GM12878 (cell line): ENCODE data around the gene BATF3. TPM values are rescaled to one million over a fixed set of nuclear protein-coding genes. Genes with fewer than 3 reads are reported as not detected.

ENCODE experiments used
- ATAC-seq: fragments of 200-7000 bp; cut with Tn5 transposase; 3 replicates; pipeline ENCODE4 v1.9.1; 2020; ENCODE audit warnings: mild to moderate bottlenecking, moderate library complexity
- BruUV-seq: library from RNA; stranded (reverse); fragments of 400-500 nt; replicated peaks from 2 replicates; lab custom pipeline; 2021; lab: Mats Ljungman, UMichigan
- CTCF ChIA-PET: fragments of 300-600 bp; sonication (Branson Sonifier 250); formaldehyde crosslinking; extraction: SDS; loops from one replicate; lab custom pipeline; 2021; ENCODE audit warnings: inconsistent platforms; lab: Yijun Ruan, JAX
- POLR2A ChIA-PET: fragments of 350-600 bp; formaldehyde crosslinking; extraction: SDS; loops from one replicate; lab custom pipeline; 2021; ENCODE audit warnings: inconsistent platforms; lab: Charles Lee
- RAD21 ChIA-PET: fragments of 300-600 bp; sonication (Branson Sonifier 250); formaldehyde crosslinking; loops from one replicate; lab custom pipeline; 2023; ENCODE audit warnings: antibody characterized with exemption; ENCODE audit not compliant: unreplicated experiment; lab: Charles Lee
- SMC1A ChIA-PET: fragments of 300-600 bp; sonication (Branson Sonifier 250); formaldehyde crosslinking; loops from one replicate; lab custom pipeline; 2023; ENCODE audit not compliant: unreplicated experiment, uncharacterized antibody; lab: Charles Lee
- DNase-seq: peaks from one replicate; pipeline ENCODE4 v3.0.0-alpha.2; 2011; ENCODE audit warnings: low read depth, low spot score
- FAIRE-seq: peaks from 3 replicates; lab custom pipeline; 2011; peaks lifted over from hg19 to GRCh38; lab: Jason Lieb, UNC
- H2AFZ ChIP-seq: 2 replicates; pipeline ENCODE4 v1.6.0; 2011; ENCODE audit warnings: low read depth, low read length, control low read depth; ENCODE audit not compliant: control insufficient read depth
- H3K27ac ChIP-seq: 2 replicates; pipeline ENCODE4 v1.5.1; 2011; ENCODE audit warnings: control low read depth; ENCODE audit not compliant: control insufficient read depth, insufficient read depth
- H3K27me3 ChIP-seq, 2 experiments: replicated peaks in 1 of 2; 2 replicates each; pipeline versions ENCODE4 v1.6.0 to v1.6.1; 2011; ENCODE audit warnings: low read length in 1 of 2; ENCODE audit not compliant: control insufficient read depth in 2 of 2, insufficient read depth in 2 of 2
- H3K36me3 ChIP-seq, 2 experiments: 2 replicates each; pipeline ENCODE4 v1.5.1; 2011; ENCODE audit warnings: low read length in 1 of 2; ENCODE audit not compliant: control insufficient read depth in 2 of 2, insufficient read depth in 2 of 2
- H3K4me1 ChIP-seq: 2 replicates; pipeline ENCODE4 v1.6.1; 2011; ENCODE audit warnings: mild to moderate bottlenecking, low read length, moderate library complexity, mixed read lengths; ENCODE audit not compliant: control insufficient read depth, insufficient read depth
- H3K4me2 ChIP-seq: 2 replicates; pipeline ENCODE4 v1.6.0; 2011; ENCODE audit warnings: control low read depth; ENCODE audit not compliant: control insufficient read depth, insufficient read depth
- H3K4me3 ChIP-seq: fragments of 200-600 bp; sonication (generic); 2 replicates; pipeline ENCODE4 v1.5.1; 2016
- H3K79me2 ChIP-seq: 2 replicates; pipeline ENCODE4 v1.6.0; 2011; ENCODE audit warnings: low read length; ENCODE audit not compliant: control insufficient read depth, insufficient read depth
- H3K9ac ChIP-seq: 2 replicates; pipeline ENCODE4 v1.8.0; 2011; ENCODE audit warnings: low read length, control low read depth, mixed read lengths; ENCODE audit not compliant: control insufficient read depth, insufficient read depth
- H3K9me3 ChIP-seq: replicated peaks from 3 replicates; pipeline ENCODE4 v1.5.1; 2011; ENCODE audit warnings: mild to moderate bottlenecking, low read length; ENCODE audit not compliant: control insufficient read depth, insufficient read depth
- H4K20me1 ChIP-seq: 2 replicates; pipeline ENCODE4 v1.6.0; 2011; ENCODE audit not compliant: control insufficient read depth, insufficient read depth
- CREB1 ChIP-seq: IDR thresholded peaks from 2 replicates; pipeline ENCODE4 v1.6.1; 2012; ENCODE audit warnings: low read depth, mild to moderate bottlenecking, inconsistent platforms
- FOXK2 ChIP-seq: fragments of 450-650 bp; IDR thresholded peaks from 2 replicates; pipeline ENCODE4 v1.6.1; 2017; ENCODE audit warnings: mild to moderate bottlenecking, moderate library complexity
- JUNB ChIP-seq: IDR thresholded peaks from 2 replicates; pipeline ENCODE4 v1.6.1; 2016; ENCODE audit warnings: antibody characterized with exemption, mild to moderate bottlenecking
- NFIC ChIP-seq: IDR thresholded peaks from 2 replicates; pipeline ENCODE4 v1.6.1; 2012; ENCODE audit warnings: low read depth, mild to moderate bottlenecking, inconsistent platforms, low read length, moderate library complexity
- NFXL1 ChIP-seq: fragments of 450-650 bp; IDR thresholded peaks from 2 replicates; pipeline ENCODE4 v1.6.1; 2017; ENCODE audit warnings: antibody characterized with exemption, mild to moderate bottlenecking, borderline replicate concordance
- NR2C1 ChIP-seq: fragments of 450-650 bp; IDR thresholded peaks from 2 replicates; pipeline ENCODE4 v1.6.1; 2017; ENCODE audit warnings: antibody characterized with exemption, mild to moderate bottlenecking, moderate library complexity
- NRF1 ChIP-seq: conservative IDR thresholded peaks from 2 replicates; pipeline ENCODE4 v1.6.1; 2011; ENCODE audit warnings: mild to moderate bottlenecking, low read depth, low read length, improper control_type of control experiment
- PAX8 ChIP-seq: fragments of 450-650 bp; IDR thresholded peaks from 2 replicates; pipeline ENCODE4 v1.6.1; 2017; ENCODE audit warnings: mild to moderate bottlenecking, moderate library complexity
- RAD51 ChIP-seq: fragments of 450-650 bp; IDR thresholded peaks from 2 replicates; pipeline ENCODE4 v1.6.1; 2016; ENCODE audit warnings: moderate library complexity, mild to moderate bottlenecking, inconsistent platforms
- RUNX3 ChIP-seq: IDR thresholded peaks from 2 replicates; pipeline ENCODE4 v1.6.1; 2012; ENCODE audit warnings: low read length, inconsistent platforms
- SMAD1 ChIP-seq: fragments of 450-650 bp; IDR thresholded peaks from 2 replicates; pipeline ENCODE4 v1.6.1; 2018; ENCODE audit warnings: mild to moderate bottlenecking, low read depth; ENCODE audit not compliant: partially characterized antibody
- ZNF384 ChIP-seq: IDR thresholded peaks from 2 replicates; pipeline ENCODE4 v1.6.1; 2012; ENCODE audit warnings: low read depth, mild to moderate bottlenecking, low read length, improper control_type of control experiment, borderline replicate concordance
- WGBS: methylation state at CpG from one replicate; pipeline ENCODE4 v1.1.6; 2016; ENCODE audit warnings: low lambda C conversion rate; ENCODE audit not compliant: insufficient replicate concordance, insufficient coverage; ENCODE audit errors: missing lambda C conversion rate; 5-methylcytosine and 5-hydroxymethylcytosine counted together
- in situ Hi-C: fragments of 300-500 bp; cut with MboI; formaldehyde crosslinking; loops from 9 replicates; pipeline ENCODE4 v1.14.3; 2018; ENCODE audit warnings: mixed read lengths
- intact Hi-C: fragments of 100-400 bp; cut with micrococcal nuclease; formaldehyde crosslinking; loops from one replicate; pipeline ENCODE4 v1.14.2; 2022; ENCODE audit not compliant: unreplicated experiment
- polyA plus RNA-seq, 11 experiments: library from polyadenylated mRNA; depleted of rRNA in 4 of 11; unstranded in 6 of 11; stranded (reverse) in 5 of 11; fragments of >200 nt; fragmentation: Nextera tagmentation in 4 of 11; fragmentation: Illumina TruSeq in 1 of 11; extraction: Ambion mirVana in 4 of 11; extraction: Trizol in 1 of 11; gene quantifications; 1 replicate in 1 of 11; 2 replicates in 10 of 11; pipeline versions ENCODE4 v1.2.1 to v1.2.3, GENCODE V29; 2011 to 2016; ENCODE audit warnings: inconsistent platforms in 2 of 11, missing spikeins in 2 of 11, low read depth in 1 of 11
- total RNA-seq, 4 experiments: library from RNA; depleted of rRNA in 3 of 4; stranded (reverse); fragments of >200 nt in 3 of 4; fragmentation: Illumina TruSeq in 1 of 4; extraction: Trizol in 1 of 4; gene quantifications; 2 replicates each; pipeline versions ENCODE4 v1.2.1 to v1.2.3, GENCODE V29; 2013 to 2021
- TF ChIP-seq, protein P1 (sequence below): fragments of 150-350 bp; IDR thresholded peaks from 2 replicates; pipeline ENCODE4 v1.6.1; 2014; ENCODE audit warnings: mild to moderate bottlenecking, low read depth, low read length
- TF ChIP-seq, protein P2 (sequence below): fragments of 450-650 bp; IDR thresholded peaks from 2 replicates; pipeline ENCODE4 v1.6.1; 2014; ENCODE audit warnings: mild to moderate bottlenecking
- TF ChIP-seq, protein P3 (sequence below): fragments of 450-650 bp; formaldehyde crosslinking; IDR thresholded peaks from 2 replicates; pipeline ENCODE4 v1.5.0; 2022; ENCODE audit warnings: mild to moderate bottlenecking, missing genetic modification characterization
- TF ChIP-seq, protein P4 (sequence below): fragments of 450-650 bp; IDR thresholded peaks from 2 replicates; pipeline ENCODE4 v1.6.1; 2017; ENCODE audit warnings: borderline replicate concordance

The BATF3 gene
- total and polyA plus RNA-seq, 10 of the 15 experiments (the other 5 are each of a cell fraction or from before 2014, with no cell fraction given), result 11.1 to 56.8 (median 30.8) TPM

DNA sequence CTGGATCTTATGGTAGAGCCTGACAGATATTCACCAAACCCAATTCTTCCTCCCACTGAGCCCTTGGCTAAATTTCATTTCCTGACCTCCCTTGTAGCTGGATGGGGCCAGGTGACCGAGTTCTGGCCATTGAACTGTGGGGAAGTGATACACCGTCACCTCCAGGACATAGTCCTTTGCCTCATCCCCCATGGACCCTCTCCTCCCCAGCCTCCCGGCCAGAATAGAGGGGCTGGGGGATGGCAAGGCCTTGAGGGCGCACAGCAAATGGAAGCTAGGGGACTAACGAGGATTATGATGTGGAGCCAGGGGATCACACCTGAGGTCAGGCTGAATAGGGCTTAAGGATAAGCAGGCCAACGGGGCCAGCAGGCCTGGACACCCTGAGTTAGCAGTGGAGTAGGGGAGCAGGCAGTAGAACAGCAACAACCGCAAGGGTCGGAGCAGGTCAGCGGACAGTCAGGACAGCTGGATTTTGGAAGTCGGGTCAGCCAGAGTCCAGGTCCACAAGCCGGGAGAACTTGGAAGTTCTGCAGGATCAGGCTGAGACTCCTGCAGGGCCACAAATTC, 15.0 kb downstream of the BATF3 start:
- Histone ChIP-seq H3K4me1 (peaks cover 50% of the 10 kb centered on the region), H3K4me2 (peak overlapping the region; percentile 77; the same call in 1 of the 2 replicates), H4K20me1 (no peaks in the 10 kb centered on the region), H3K27me3 (no peaks in the 10 kb centered on the region), H3K79me2 (no peaks in the 10 kb centered on the region), H3K9me3 (no peaks in the 10 kb centered on the region), H3K4me3 (no peak overlapping the region), H3K36me3 (no peaks in the 10 kb centered on the region; a peak in 1 of 4 replicates), H2AFZ (no peak overlapping the region), H3K27ac (no peak overlapping the region), H3K9ac (no peak overlapping the region)
- SMC1A ChIA-PET, result interaction anchor here (1.0 to 2.1 kb wide), 7 partner anchors 9 to 108 kb away, joined by 4 to 12 read pairs (median 6); partner anchors contain the start of gene BATF3
- POLR2A ChIA-PET, result no interaction called here
- in situ Hi-C loops (no loop called here), intact Hi-C loops (no loop called here)
- CTCF ChIA-PET, result interaction anchor here (0.6 to 1.9 kb wide), 7 partner anchors 8 to 145 kb away, joined by 3 to 13 read pairs (median 6); partner anchors contain the start of gene BATF3
- DNase-seq, result no peak
- no peak for FAIRE-seq
- BruUV-seq, result no TSS peak
- 98% methylated on average over 11 of the region's 11 CpGs for WGBS
- RAD21 ChIA-PET, result interaction anchor here (0.8 to 1.6 kb wide), 6 partner anchors 13 to 208 kb away, joined by 3 to 7 read pairs (median 6); no protein-coding TSS in a partner anchor
- ATAC-seq, result no peak
- TF ChIP-seq PAX8, result no peak
- TF ChIP-seq ZNF384, result no peak
- no peak for TF ChIP-seq NRF1
- TF ChIP-seq NFIC, result no peak
- TF ChIP-seq, protein P1, sequence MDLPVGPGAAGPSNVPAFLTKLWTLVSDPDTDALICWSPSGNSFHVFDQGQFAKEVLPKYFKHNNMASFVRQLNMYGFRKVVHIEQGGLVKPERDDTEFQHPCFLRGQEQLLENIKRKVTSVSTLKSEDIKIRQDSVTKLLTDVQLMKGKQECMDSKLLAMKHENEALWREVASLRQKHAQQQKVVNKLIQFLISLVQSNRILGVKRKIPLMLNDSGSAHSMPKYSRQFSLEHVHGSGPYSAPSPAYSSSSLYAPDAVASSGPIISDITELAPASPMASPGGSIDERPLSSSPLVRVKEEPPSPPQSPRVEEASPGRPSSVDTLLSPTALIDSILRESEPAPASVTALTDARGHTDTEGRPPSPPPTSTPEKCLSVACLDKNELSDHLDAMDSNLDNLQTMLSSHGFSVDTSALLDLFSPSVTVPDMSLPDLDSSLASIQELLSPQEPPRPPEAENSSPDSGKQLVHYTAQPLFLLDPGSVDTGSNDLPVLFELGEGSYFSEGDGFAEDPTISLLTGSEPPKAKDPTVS, result no peak
- TF ChIP-seq CREB1, result no peak
- no peak for TF ChIP-seq NR2C1
- TF ChIP-seq FOXK2, result no peak
- no peak for TF ChIP-seq RUNX3
- TF ChIP-seq, protein P2, sequence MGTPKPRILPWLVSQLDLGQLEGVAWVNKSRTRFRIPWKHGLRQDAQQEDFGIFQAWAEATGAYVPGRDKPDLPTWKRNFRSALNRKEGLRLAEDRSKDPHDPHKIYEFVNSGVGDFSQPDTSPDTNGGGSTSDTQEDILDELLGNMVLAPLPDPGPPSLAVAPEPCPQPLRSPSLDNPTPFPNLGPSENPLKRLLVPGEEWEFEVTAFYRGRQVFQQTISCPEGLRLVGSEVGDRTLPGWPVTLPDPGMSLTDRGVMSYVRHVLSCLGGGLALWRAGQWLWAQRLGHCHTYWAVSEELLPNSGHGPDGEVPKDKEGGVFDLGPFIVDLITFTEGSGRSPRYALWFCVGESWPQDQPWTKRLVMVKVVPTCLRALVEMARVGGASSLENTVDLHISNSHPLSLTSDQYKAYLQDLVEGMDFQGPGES, result no peak
- TF ChIP-seq RAD51, result no peak
- TF ChIP-seq SMAD1, result no peak
- no peak for TF ChIP-seq NFXL1
- TF ChIP-seq, protein P3, sequence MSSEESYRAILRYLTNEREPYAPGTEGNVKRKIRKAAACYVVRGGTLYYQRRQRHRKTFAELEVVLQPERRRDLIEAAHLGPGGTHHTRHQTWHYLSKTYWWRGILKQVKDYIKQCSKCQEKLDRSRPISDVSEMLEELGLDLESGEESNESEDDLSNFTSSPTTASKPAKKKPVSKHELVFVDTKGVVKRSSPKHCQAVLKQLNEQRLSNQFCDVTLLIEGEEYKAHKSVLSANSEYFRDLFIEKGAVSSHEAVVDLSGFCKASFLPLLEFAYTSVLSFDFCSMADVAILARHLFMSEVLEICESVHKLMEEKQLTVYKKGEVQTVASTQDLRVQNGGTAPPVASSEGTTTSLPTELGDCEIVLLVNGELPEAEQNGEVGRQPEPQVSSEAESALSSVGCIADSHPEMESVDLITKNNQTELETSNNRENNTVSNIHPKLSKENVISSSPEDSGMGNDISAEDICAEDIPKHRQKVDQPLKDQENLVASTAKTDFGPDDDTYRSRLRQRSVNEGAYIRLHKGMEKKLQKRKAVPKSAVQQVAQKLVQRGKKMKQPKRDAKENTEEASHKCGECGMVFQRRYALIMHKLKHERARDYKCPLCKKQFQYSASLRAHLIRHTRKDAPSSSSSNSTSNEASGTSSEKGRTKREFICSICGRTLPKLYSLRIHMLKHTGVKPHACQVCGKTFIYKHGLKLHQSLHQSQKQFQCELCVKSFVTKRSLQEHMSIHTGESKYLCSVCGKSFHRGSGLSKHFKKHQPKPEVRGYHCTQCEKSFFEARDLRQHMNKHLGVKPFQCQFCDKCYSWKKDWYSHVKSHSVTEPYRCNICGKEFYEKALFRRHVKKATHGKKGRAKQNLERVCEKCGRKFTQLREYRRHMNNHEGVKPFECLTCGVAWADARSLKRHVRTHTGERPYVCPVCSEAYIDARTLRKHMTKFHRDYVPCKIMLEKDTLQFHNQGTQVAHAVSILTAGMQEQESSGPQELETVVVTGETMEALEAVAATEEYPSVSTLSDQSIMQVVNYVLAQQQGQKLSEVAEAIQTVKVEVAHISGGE, result no peak
- no peak for TF ChIP-seq JUNB
- TF ChIP-seq, protein P4, sequence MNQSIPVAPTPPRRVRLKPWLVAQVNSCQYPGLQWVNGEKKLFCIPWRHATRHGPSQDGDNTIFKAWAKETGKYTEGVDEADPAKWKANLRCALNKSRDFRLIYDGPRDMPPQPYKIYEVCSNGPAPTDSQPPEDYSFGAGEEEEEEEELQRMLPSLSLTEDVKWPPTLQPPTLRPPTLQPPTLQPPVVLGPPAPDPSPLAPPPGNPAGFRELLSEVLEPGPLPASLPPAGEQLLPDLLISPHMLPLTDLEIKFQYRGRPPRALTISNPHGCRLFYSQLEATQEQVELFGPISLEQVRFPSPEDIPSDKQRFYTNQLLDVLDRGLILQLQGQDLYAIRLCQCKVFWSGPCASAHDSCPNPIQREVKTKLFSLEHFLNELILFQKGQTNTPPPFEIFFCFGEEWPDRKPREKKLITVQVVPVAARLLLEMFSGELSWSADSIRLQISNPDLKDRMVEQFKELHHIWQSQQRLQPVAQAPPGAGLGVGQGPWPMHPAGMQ, result no peak
